Activated naive CD4-positive, alpha-beta T cell treated with anti-CD3 and anti-CD28 coated beads for 36 hours (primary cell): ENCODE data around the gene PI4K2B. TPM values are rescaled to one million over a fixed set of nuclear protein-coding genes. Genes with fewer than 3 reads are reported as not detected.
"Not testable (repeated sequence)": the region's sequence is repeated elsewhere in the genome, so short reads cannot be mapped to it uniquely, and the experiment has no call there.

Experiments
- CTCF ChIA-PET: fragments of 350-600 bp; sonication (Branson Sonifier 250); formaldehyde crosslinking; loops from one replicate; lab custom pipeline; 2021; ENCODE audit warnings: antibody characterized with exemption; lab: Charles Lee
- DNase-seq: peaks from one replicate; pipeline ENCODE4 v3.0.0-alpha.2; 2020
- H3K27ac Mint-ChIP-seq: one replicate; pipeline ENCODE4 v1.8.0; 2021; ENCODE audit warnings: mild to moderate bottlenecking, mixed read lengths
- H3K27me3 Mint-ChIP-seq: one replicate; pipeline ENCODE4 v1.8.0; 2021; ENCODE audit warnings: low read depth, mixed read lengths
- H3K36me3 Mint-ChIP-seq: one replicate; pipeline ENCODE4 v1.8.0; 2021; ENCODE audit warnings: low read depth, mixed read lengths
- H3K4me1 Mint-ChIP-seq: one replicate; pipeline ENCODE4 v1.8.0; 2021; ENCODE audit warnings: low read depth, mixed read lengths
- H3K4me3 Mint-ChIP-seq: one replicate; pipeline ENCODE4 v1.8.0; 2021; ENCODE audit warnings: mild to moderate bottlenecking, moderate library complexity, mixed read lengths
- H3K9me3 Mint-ChIP-seq: one replicate; pipeline ENCODE4 v1.8.0; 2021; ENCODE audit warnings: mixed read lengths
- intact Hi-C: fragments of 100-400 bp; cut with micrococcal nuclease; formaldehyde crosslinking; loops from one replicate; pipeline ENCODE4 v1.15.1; 2023
- total RNA-seq, 2 experiments: library from RNA; stranded (reverse); gene quantifications; one replicate each; pipeline ENCODE4 v1.2.3, GENCODE V29; 2021

The PI4K2B gene
- total RNA-seq, 2 experiments from 2014 or later = 38.0 to 40.1 TPM

DNA sequence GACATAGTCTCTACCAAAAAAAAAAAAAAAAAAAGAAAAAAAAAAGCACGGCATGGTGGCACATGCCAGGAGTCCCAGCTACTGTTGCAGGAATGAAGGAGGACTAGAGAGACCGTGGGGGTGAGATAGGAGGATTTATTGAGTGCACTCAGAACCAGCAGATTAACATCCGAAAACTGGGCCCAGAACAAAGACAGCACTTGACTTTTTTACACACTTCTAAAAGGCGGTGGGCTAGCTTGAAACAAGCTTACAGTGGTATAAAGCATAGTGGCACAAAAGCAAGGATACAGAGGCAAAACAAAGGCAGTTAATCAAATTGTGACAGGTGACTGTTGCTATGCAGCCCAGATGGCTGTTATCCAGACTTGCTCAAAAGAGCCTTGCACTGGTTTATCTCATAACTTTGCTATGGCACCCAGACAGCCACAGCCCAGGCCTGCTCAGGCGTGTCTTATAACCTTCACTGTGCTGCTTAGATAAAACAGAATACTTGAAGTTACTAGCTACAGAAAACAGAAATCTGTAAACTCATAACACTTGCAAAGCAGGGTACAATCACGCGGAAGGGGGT, 9.9 kb upstream of the PI4K2B start:
- Mint-ChIP-seq H3K4me3 (no peak overlapping the region), H3K36me3 (peaks cover 47% of the 10 kb centered on the region), H3K27me3 (no peaks in the 10 kb centered on the region), H3K9me3 (peaks cover 44% of the 10 kb centered on the region), H3K4me1 (no peaks in the 10 kb centered on the region), H3K27ac (no peak overlapping the region)
- intact Hi-C loops = no loop called here
- DNase-seq = peak; percentile 17
- CTCF ChIA-PET = interaction anchor here (0.6 to 1.4 kb wide), 2 partner anchors 42 to 89 kb away, joined by 3 to 6 read pairs; partner anchors contain the start of gene ZCCHC4

DNA sequence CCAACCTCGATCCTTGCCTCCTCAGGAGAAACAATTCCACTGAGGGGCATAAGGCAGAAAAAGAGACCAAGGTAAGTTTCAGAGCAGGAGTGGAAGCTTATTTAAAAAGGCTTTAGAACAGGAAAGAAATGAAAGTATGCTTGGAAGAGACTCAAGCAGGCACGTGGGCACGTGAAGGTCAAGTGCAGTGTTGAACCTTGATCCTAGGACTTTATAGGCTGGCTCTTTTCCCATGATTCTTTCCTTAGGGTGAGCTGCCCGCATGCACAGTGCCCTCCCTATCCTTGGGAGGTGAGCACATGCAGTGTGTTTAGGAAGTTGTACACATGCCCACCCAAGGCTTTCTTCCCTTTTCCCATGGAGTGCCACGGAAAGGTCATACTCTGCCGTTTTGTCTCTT, 4.0 kb upstream of the PI4K2B start:
- H3K4me1 Mint-ChIP-seq = peaks cover 13% of the 10 kb centered on the region
- H3K27ac Mint-ChIP-seq = no peak overlapping the region
- CTCF ChIA-PET = no interaction called here
- no peak for DNase-seq
- H3K36me3 Mint-ChIP-seq = peaks cover 38% of the 10 kb centered on the region
- no peaks in the 10 kb centered on the region for H3K27me3 Mint-ChIP-seq
- H3K9me3 Mint-ChIP-seq = peaks cover 25% of the 10 kb centered on the region
- intact Hi-C loops = loop anchor here (5.0 to 10.0 kb wide), 3 partner anchors 632 to 1085 kb away; partner anchors contain the start of gene SEL1L3
- H3K4me3 Mint-ChIP-seq = no peak overlapping the region

DNA sequence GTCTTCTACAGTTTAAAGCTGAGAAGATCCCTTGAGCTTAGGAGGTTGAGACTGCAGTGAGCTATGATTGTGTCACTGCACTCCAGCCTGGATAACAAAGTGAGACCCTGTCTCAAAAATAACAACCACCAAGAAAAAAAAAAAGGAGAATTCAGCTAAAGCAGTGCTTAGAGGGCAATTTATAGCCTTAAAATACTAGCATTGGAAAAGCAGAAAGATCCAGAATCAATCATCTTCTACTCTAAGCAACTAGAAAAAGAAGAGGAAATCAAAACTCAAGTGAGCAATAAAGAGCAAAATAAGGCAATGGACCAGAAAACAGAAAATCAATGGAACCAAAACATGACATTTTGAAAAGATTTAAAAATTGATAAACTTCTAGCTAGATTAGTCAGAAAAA, 639 bp upstream of the PI4K2B start:
- Mint-ChIP-seq H3K9me3 (peaks cover 12% of the 10 kb centered on the region), H3K36me3 (peaks cover 26% of the 10 kb centered on the region), H3K4me1 (peaks cover 29% of the 10 kb centered on the region), H3K27ac (peak overlapping the region; percentile 83), H3K27me3 (no peaks in the 10 kb centered on the region), H3K4me3 (peak overlapping the region; percentile 88)
- CTCF ChIA-PET = interaction anchor here (0.8 to 2.4 kb wide), 7 partner anchors 11 to 146 kb away, joined by 3 to 18 read pairs (median 5); partner anchors contain the start of genes ANAPC4, SEPSECS and ZCCHC4
- intact Hi-C loops = loop anchor here (1.0 to 10.0 kb wide), 7 partner anchors 8 to 1082 kb away; partner anchors contain the start of genes SEL1L3, SEPSECS, SMIM20 and ZCCHC4
- DNase-seq = no peak

DNA sequence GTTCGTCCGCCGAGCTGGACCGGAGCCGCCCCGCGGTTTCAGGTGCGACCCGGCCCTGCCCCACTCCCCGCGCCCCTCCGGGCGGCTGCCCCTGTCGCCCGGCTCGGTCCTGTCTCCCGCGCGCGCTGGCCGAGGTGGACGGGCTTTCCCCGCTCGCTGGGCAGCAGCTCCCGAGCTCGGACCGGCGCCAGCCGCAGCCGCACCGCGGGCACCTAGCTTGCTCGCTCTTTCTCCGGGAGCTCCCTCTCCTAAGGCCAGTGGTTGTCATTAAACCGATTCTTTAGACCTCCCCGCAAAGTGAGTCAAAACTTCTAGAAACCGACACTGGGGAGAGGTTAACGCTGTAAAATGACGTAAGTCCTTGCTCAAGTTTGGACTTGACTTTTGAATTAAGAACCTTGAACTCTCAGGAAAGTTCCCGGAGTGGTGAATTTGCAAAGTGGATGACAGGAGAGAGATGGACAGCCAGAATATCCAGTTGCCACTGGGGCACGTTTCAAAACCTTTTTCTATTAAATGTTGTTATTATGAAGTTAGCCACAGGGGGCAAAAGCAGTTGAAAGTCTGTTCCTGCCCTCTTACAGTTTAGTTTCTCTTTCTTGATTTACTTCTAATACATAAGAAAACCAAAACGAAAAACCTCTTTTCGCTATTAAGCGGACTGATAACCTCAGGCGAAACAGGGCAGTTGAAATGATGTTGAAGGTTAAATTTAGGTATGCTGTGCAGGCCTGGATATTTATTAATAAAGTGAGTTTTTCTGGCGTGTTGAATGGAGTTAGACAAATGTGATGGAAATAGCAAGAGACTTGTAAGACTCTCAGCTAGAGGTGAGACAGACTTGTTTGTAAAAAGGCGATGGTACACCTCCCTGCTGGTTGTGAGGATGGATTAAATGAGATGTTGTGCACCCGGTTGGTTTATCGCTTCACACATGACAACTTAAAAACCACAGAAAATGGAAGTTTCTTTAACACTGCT, 847 bp downstream of the PI4K2B start:
- peak overlapping the region; percentile 92 for H3K4me3 Mint-ChIP-seq
- peaks cover 13% of the 10 kb centered on the region for H3K9me3 Mint-ChIP-seq
- DNase-seq = peak; percentile 63
- intact Hi-C loops = loop anchor here (1.0 to 10.0 kb wide), 8 partner anchors 55 to 1900 kb away; partner anchors contain the start of genes ANAPC4, DHX15, SEL1L3 and STIM2
- H3K4me1 Mint-ChIP-seq = peaks cover 40% of the 10 kb centered on the region
- H3K27ac Mint-ChIP-seq = peak overlapping the region; percentile 91
- H3K36me3 Mint-ChIP-seq = peaks cover 27% of the 10 kb centered on the region
- no peaks in the 10 kb centered on the region for H3K27me3 Mint-ChIP-seq
- CTCF ChIA-PET = interaction anchor here (0.5 to 2.4 kb wide), 8 partner anchors 55 to 143 kb away, joined by 3 to 18 read pairs (median 5); partner anchors contain the start of gene ZCCHC4

DNA sequence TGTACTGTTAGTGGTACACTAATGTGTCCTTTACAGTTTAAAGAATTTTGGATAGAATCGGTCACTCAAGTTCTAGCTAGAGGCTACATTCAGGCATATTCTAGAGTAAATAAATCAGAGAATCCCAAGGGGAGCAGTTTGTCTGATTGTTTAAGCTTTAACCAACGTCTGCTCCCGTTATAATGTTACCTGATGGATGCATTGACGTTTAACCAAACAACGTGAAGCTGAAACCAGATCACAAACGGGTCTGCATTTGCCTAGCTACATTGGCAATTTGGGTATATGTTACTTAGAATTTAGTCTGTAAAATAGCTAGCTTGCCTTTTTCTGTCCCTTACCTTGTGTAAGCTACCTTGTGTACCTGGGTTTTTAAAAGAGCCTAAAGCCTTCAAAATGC, 1.6 kb downstream of the PI4K2B start:
- Mint-ChIP-seq H3K9me3 (peaks cover 13% of the 10 kb centered on the region), H3K27ac (peak overlapping the region; percentile 91), H3K4me3 (peak overlapping the region; percentile 92), H3K4me1 (peaks cover 47% of the 10 kb centered on the region), H3K36me3 (peaks cover 27% of the 10 kb centered on the region), H3K27me3 (no peaks in the 10 kb centered on the region)
- intact Hi-C loops = loop anchor here (2.0 to 10.0 kb wide), 3 partner anchors 1079 to 1901 kb away; partner anchors contain the start of gene STIM2
- CTCF ChIA-PET = interaction anchor here (1.0 to 2.1 kb wide), 6 partner anchors 56 to 142 kb away, joined by 3 to 7 read pairs (median 5); no protein-coding TSS in a partner anchor
- DNase-seq = no peak

DNA sequence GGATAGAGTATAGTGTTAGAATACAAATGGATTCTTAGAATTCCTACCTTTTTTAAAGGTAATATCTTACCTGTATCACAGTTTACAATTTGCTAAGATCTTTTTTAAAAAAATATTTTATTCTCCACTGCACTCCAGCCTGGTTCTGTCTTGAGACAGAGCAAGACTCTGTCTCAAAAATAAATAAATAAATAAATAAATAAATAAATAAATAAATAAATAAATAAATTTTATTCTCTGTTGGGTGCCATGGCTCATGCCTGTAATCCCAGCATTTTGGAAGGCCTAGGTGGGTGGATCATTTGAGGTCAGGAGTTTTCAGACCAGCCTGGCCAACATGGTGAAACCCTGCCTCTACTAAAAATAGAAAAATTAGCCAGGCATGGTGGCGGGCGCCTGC, 2.2 kb downstream of the PI4K2B start:
- intact Hi-C loops = loop anchor here (10.0 kb wide), 1 partner anchor 1079 kb away; no protein-coding TSS in a partner anchor
- not testable (repeated sequence) for H3K27me3 Mint-ChIP-seq, H3K27ac Mint-ChIP-seq, DNase-seq
- Mint-ChIP-seq H3K4me3 (peak overlapping the region; percentile 92), H3K4me1 (peaks cover 51% of the 10 kb centered on the region), H3K36me3 (peaks cover 23% of the 10 kb centered on the region), H3K9me3 (peaks cover 13% of the 10 kb centered on the region)
- CTCF ChIA-PET = interaction anchor here (0.6 to 2.1 kb wide), 8 partner anchors 56 to 1074 kb away, joined by 3 to 7 read pairs (median 4); no protein-coding TSS in a partner anchor

DNA sequence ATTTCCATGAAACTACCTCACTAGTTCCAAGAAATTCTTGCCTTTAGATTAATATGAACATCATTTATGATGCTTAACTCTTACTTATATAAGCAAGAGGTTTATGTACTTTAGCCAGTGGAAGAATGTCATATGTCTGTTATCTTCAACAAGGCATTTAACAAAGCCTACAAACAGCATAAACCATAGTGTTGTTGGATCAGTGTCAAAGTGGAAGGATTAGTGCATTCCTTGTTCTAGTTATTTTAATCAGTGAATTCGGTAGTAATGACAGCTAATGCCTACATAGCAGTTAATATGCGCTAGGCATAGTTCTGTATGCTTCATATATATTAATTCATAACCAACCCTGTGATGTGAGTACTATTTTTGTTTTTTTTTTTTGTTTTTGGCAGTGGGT, 3.1 kb downstream of the PI4K2B start:
- DNase-seq = no peak
- Mint-ChIP-seq H3K9me3 (peaks cover 13% of the 10 kb centered on the region), H3K36me3 (peaks cover 19% of the 10 kb centered on the region), H3K27ac (no peak overlapping the region), H3K27me3 (no peaks in the 10 kb centered on the region), H3K4me3 (no peak overlapping the region), H3K4me1 (peaks cover 54% of the 10 kb centered on the region)
- intact Hi-C loops = loop anchor here (10.0 kb wide), 1 partner anchor 1078 kb away; no protein-coding TSS in a partner anchor
- CTCF ChIA-PET = interaction anchor here (0.7 to 2.0 kb wide), 2 partner anchors 15 to 75 kb away, joined by 3 to 5 read pairs; partner anchors contain the start of gene ZCCHC4

DNA sequence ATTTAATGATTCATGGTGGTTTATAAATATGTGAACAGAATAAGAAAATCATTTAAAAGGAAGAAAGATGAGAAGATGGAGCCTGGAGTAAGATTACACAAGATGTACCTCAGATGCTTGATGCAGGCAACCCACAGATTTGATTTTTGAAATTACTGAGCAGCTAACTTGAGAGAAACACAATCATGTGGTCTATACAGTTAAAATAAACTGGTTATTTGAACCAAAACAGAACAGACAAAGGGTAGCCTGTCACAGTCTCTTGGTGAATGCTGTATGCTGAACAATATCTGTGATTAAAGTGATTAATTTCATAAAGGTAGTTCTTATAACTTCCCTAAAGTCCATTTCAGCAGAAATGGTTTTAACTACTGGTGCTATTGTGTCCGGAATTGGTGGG, 4.2 kb downstream of the PI4K2B start:
- peaks cover 9% of the 10 kb centered on the region for H3K9me3 Mint-ChIP-seq
- no peak for DNase-seq
- intact Hi-C loops = loop anchor here (10.0 kb wide), 1 partner anchor 1077 kb away; no protein-coding TSS in a partner anchor
- H3K27ac Mint-ChIP-seq = no peak overlapping the region
- CTCF ChIA-PET = interaction anchor here (2.0 kb wide), 1 partner anchor 74 kb away, joined by 5 read pairs; the partner anchor contains the start of gene ZCCHC4
- no peaks in the 10 kb centered on the region for H3K27me3 Mint-ChIP-seq
- H3K4me1 Mint-ChIP-seq = peaks cover 49% of the 10 kb centered on the region
- H3K36me3 Mint-ChIP-seq = peaks cover 16% of the 10 kb centered on the region
- no peak overlapping the region for H3K4me3 Mint-ChIP-seq

DNA sequence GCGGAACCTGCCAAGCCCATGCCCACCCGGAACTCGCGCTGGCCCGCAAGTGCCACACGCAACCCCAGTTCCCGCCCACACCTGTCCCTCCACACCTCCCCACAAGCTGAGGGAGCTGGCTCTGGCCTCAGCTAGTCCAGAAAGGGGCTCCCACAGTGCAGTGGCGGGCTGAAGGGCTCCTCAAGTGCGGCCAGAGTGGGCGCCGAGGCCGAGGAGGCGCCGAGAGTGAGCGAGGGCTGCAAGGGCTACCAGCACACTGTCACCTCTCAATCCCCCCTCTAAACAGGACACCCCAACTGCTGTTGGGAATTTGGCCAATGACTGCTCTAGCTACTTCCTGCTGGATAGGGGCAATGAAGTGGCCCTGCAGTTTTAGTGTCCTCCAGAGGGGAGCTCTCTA, 5.7 kb downstream of the PI4K2B start:
- Mint-ChIP-seq H3K36me3 (peaks cover 25% of the 10 kb centered on the region), H3K4me1 (peaks cover 47% of the 10 kb centered on the region)
- CTCF ChIA-PET = interaction anchor here (0.6 to 1.5 kb wide), 4 partner anchors 60 to 127 kb away, joined by 3 to 6 read pairs (median 4); no protein-coding TSS in a partner anchor
- not testable (repeated sequence) for H3K27ac Mint-ChIP-seq, DNase-seq, H3K9me3 Mint-ChIP-seq, H3K27me3 Mint-ChIP-seq, H3K4me3 Mint-ChIP-seq
- intact Hi-C loops = loop anchor here (10.0 kb wide), 1 partner anchor 1075 kb away; no protein-coding TSS in a partner anchor

DNA sequence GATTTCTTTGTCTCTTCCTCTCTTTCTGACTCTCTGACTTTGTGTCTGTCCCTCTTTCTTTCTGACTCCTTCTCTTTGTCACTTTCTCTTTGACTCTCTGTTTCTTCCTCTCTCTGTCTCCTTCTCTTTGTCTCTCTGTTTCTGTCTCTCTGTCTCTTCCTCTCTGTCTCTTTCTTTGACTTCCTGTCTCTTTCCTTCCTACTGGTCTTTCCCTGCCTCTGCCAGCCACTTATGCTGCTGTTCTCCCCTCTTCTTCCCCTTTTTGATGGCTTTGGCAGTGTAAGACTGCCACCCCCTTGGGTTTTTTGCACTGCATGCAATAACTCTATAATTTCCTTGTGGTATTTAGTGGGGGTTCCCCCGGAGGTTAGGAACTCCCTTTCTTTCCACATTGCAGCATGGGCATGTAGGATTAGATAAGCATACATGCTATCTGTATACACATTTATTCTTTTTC, 6.9 kb downstream of the PI4K2B start:
- H3K9me3 Mint-ChIP-seq, H3K27me3 Mint-ChIP-seq, CTCF ChIA-PET: not testable (repeated sequence)
- peak overlapping the region; percentile 3 for H3K4me3 Mint-ChIP-seq
- H3K36me3 Mint-ChIP-seq = peaks cover 26% of the 10 kb centered on the region
- intact Hi-C loops = loop anchor here (1.0 to 5.0 kb wide), 2 partner anchors 72 to 258 kb away; partner anchors contain the start of gene ZCCHC4
- H3K4me1 Mint-ChIP-seq = peaks cover 44% of the 10 kb centered on the region
- H3K27ac Mint-ChIP-seq = peak overlapping the region; percentile 62
- DNase-seq = peak; percentile 49

DNA sequence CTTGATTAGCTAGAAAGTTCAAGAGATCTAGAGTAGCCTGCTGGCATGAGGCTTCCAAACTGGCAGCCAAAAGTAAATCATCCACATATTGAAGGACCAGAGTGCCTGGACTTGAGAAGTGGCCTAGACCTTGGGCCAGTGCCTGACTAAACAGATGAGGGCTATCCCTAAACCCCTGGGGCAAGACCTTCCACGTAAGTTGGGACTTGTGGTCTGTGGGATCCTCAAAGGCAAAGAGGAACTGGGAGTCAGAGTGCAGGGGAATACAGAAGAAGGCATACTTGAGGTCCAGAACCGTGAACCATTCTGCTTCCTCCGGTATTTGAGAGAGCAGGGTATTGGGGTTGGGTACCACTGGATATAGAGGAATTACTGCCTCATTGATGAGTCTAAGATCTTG, 8.4 kb downstream of the PI4K2B start:
- peaks cover 40% of the 10 kb centered on the region for H3K4me1 Mint-ChIP-seq
- H3K27me3 Mint-ChIP-seq, H3K4me3 Mint-ChIP-seq, H3K9me3 Mint-ChIP-seq, DNase-seq, CTCF ChIA-PET, H3K27ac Mint-ChIP-seq: not testable (repeated sequence)
- H3K36me3 Mint-ChIP-seq = peaks cover 33% of the 10 kb centered on the region
- intact Hi-C loops = loop anchor here (5.0 kb wide), 1 partner anchor 260 kb away; no protein-coding TSS in a partner anchor
